Hippocampal formation (tissue), 2 donors: ENCODE measurements around the gene CCDC6.
A peak's percentile ranks its signal among the peaks of the same experiment; 100 is the strongest.
"Not testable (repeated sequence)": the region's sequence is repeated elsewhere in the genome, so short reads cannot be mapped to it uniquely, and the experiment has no call there.

ENCODE experiments used
- DNase-seq, 2 donors: peaks; one replicate each; lab custom pipeline; 2025; lab: John Stamatoyannopoulos, UW

CCDC6 gene

DNA sequence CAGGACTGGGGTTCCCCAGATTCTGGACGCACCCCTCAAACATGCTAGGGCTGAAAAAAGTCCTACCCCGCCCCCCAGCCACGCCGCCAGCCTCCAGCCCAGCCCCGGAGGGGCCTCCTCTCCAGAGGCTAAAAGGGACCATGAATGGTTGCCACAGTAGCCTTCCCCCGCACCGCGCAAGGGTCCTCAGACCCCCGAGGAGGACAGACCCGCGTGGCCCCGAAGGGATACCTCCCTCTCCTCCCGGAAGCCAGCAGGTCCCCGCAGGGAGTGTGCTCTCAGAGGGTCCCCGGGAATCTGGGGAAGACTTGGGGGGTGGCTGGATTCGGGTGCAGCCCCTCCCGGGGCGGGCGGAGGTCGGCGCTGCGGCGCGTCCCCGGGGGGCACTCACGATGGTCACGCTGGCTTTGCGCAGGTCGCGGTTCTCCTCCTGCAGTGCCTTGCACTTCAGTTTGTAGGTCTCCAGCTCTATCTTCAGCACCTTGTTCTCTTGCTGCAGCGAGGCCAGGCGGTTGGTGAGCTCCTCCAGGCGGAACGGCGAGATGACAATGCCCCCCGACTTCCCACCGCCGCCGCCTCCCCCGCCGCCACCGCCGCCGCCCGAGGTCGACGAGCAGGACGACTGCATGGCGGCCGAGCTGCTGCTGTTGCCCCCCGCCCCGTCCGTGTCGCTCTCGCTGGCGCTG lies 482 bp downstream of the CCDC6 start:
- DNase-seq = no peak

GRCh38 chr10:59905066-59905730 lies 1.2 kb downstream of the CCDC6 start:
- DNase-seq = peak in 1 of 2 donors; percentile 22

DNA sequence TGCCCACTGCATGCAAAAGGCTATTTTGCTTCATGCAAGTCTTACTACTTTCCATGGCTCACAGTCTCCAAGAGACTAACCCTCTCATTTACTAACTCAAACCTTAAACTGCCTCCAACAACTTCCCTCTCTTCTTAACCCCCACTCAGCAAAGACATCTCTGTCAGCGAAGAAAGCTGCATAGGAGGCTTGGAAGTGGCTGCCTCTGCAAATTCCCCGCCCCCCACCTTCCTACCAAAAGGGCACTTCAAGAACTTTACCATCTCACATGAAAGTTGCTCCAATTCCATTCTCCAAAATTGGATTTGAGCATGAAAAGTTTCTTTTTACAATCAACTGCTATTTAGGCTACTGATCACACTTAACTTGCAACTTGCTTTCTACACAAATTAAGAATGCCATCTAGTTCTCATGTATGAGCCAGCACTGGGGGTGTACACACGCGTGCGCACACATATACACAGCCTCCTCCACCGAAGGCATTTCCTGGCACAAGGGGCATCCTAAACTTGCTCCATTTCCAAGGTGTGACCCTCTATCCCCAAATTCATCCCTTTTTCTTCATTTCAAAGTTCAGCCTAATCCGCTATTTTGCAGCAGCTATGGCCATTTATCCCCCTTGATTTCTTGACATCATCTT lies 1.8 kb downstream of the CCDC6 start:
- DNase-seq = no peak

- DNase-seq = no peak
Measured at GRCh38 chr10:59903871-59904270, 2.5 kb downstream of the CCDC6 start.

GRCh38 chr10:59902016-59902415 lies 4.3 kb downstream of the CCDC6 start:
- no peak for DNase-seq

DNA sequence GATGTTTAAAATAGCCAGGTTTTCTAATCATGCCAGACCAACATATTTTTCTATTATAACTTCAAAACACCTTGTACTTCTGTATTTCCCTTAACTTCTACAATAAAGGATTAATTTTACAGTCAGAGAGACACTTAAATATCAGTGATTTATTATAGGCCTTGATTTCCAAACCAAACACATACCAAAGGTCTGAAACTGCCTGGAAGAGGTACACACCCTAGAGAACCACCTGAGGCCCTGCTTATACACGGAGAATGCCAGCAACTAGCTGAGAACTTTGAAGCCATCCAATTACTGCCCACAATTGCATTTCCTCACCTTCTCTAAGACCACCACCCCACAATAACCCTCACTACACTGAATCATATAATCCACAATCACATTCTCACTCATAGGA lies 4.9 kb downstream of the CCDC6 start:
- DNase-seq = no peak

DNA sequence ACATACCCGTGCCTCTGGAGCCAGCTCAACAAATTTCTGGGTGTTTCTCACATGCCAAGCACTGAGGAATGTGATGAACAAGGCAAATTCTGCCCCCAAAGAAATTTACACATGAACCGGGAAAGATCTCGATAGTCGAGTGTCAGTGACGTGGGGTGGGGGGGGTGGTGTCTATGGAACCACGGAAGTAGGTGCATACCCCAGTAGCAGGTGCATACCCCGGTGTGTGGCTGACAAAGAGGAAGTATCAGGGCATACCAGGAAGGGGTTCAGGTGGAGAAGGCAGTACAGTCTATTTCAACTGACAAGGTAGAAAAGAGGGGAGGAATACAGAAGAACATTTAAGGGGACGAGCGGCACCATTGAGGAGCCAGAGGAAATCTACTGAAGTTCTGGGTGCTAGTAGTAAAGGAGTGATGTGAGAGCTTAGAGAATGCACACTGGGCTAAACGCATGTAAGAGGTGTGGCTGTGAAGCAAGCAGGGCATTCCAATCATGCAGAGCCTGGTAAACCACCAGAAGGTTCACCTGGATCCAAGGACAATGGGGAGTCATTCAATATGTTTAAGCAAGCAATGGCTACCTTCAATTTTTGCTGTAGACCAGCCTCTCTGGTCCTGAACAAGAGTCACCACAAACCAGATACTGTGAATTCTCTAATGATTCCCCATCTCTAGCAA lies 6.2 kb downstream of the CCDC6 start:
- DNase-seq = no peak

DNA sequence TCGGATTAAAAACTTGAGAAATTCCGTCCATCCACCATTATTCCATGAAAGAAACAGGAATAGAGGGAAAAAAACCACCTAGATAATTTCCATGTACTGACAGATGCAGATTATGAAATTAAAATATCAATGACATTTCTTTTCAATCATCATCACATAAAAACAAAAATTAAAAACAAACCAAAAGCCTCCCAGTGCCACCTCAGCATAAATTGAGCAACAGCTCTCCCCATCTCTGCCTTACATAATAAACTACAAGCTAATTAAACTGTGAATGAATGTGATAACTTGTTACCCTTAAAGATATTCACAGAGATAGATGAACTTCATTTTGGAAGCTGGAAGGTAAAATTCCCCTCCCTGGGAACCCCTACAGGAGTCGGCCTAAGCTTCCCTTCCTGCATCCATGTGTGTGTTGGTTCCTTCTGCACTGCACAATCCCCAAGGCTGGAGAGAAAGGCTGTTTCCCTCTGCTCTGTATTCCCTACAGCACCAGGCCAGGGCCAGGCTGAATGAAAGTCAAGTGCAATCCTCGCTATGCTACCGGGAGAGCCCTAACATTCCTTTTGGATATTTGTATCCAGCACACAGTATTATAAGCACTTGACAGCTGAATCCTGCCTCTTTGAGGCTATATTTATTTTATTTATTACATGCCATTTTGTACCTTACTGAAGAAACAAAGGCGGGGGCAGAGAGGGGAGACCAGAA lies 8.1 kb downstream of the CCDC6 start:
- no peak for DNase-seq

DNA sequence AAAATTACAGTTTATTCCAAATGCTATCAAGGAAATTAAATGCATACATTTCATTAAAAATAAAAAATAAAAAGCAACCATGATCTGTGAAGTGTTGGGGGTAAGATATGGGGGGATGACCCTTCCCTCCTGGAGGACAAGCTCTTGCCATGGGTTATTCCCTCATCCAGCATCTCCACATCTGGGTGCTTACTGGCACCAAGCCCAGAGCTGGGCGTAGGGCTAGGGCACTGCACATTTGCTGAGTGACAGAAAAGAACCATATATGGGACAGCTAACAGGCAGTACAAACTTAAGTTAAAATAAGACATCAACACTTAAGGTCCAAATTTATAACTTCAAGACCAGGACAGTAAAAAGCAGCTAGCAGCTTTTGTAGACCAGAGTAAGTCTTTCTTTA lies 10.2 kb downstream of the CCDC6 start:
- no peak for DNase-seq

DNA sequence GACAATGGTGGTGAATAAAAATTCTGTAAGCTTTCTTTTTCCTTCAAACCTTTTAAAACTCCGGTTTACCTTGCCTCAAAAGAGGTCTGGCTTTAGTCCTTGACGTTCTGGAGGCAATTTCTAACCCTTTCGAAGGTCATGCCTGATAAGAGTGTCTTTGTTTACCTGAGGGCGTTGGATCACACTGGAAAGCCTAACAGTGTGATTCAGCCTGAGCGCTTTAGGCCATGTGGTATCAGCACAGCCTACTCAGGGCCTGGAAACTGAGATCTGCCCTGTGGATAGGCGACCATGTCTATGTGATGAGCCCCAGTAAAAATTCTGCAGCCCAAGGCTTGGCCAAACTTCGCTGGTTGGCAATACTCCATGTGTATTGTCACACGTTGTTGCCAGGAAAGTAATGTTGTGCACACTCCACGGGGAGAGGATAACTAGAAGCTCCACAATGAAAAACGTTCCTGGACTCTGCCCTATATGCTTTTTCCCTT lies 10.7 kb downstream of the CCDC6 start:
- DNase-seq = no peak

- peak; percentile 61 to 75 for DNase-seq
Measured at GRCh38 chr10:59894114-59894513, 12.2 kb downstream of the CCDC6 start.

GRCh38 chr10:59892697-59893096 lies 13.7 kb downstream of the CCDC6 start:
- DNase-seq = no peak

- DNase-seq = no peak
Measured at GRCh38 chr10:59891936-59892335, 14.4 kb downstream of the CCDC6 start.

GRCh38 chr10:59891349-59891748 lies 15.0 kb downstream of the CCDC6 start:
- DNase-seq = no peak

GRCh38 chr10:59888781-59889435 lies 17.4 kb downstream of the CCDC6 start:
- no peak for DNase-seq

GRCh38 chr10:59887972-59888640 lies 18.2 kb downstream of the CCDC6 start:
- DNase-seq = no peak

- no peak for DNase-seq
Measured at GRCh38 chr10:59887006-59887405, 19.4 kb downstream of the CCDC6 start.

DNA sequence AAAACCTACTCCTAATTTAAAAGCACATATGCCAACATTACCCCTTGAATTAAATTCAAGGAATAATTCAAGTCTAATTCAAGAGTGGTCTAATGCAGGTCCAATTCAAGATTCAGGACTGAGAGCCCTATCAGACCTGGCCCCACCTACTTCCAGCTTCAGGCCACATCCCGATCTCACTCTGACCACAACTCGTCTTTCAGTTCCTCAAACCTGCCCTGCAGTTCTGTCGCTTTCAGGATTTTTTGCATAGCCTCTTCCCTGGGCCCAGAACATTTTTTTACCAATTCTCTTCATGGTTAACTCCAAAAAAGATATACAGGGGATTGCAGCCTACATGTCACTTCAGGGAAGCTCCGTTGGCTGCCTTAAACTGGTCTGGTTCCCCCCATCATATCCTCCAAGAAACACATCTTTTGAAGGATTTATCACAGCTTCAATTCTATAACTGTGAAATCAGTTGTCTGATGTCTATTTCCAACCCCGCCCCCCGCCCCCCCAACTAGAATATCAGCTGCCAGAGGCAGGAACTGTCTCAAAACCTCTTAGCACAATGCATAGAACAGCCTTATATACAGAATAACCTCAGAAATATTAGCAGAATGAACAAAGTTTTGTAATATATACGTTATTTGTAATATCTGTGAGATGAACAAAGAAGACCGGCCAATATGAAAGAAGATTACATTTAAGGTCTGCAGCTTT lies 20.8 kb downstream of the CCDC6 start:
- DNase-seq = no peak

DNA sequence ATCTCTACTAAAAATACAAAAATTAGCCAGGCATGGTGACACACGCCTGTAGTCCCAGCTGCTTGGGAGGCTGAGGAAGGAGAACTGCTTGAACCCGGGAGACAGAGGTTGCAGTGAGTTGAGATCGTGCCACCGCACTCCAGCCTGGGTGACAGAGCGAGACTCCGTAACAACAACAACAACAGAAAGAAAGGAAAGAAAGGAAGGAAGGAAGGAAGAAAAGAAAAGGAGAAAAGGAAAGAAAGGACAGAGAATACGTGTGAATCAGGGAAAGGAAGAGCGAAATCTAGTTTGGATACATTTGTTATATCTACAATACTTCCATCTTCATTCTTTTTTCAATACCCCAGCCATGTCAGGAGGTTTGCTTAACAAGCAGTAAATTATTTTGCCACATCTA lies 21.5 kb downstream of the CCDC6 start:
- DNase-seq = not testable (repeated sequence)

DNA sequence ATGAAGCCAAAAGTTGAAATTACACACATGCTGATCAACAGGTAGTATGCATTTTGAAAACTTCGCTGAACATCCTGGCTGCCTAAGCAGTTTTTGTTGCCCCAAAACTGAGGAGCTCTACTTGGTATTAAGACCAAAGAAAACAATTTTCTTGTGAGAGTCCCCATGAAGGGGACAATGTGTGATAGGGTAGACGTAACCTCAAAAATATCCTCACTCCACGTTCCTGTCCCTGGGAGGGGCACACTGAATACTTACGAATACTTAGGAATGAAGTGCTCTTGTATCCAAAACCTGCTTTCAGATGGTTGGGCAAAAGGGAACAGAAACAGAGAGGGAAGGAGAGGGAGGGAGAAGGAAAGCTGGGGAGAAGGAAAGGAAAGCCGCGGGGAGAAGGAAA lies 24.7 kb downstream of the CCDC6 start:
- no peak for DNase-seq
